Peyer's patch (tissue), 4 donors: ENCODE measurements around the gene POMGNT2.

Experiments
- POLR2A ChIP-seq, 2 donors: fragments of 450-650 bp; IDR thresholded peaks; one replicate each; pipeline ENCODE4 v1.5.1; 2017; ENCODE audit warnings: antibody characterized with exemption in 2 of 2, mild to moderate bottlenecking in 2 of 2, moderate library complexity in 2 of 2
- TF ChIP-seq, protein P1 (sequence below), 6 experiments: fragments of 450-650 bp in 4 of 6; fragments of 200-600 bp in 2 of 6; sonication (generic) in 1 of 6; IDR thresholded peaks; one replicate each; pipeline ENCODE4 v1.5.1; 2017 to 2019; ENCODE audit warnings: antibody characterized with exemption in 6 of 6, mild to moderate bottlenecking in 3 of 6, moderate library complexity in 1 of 6

DNA sequence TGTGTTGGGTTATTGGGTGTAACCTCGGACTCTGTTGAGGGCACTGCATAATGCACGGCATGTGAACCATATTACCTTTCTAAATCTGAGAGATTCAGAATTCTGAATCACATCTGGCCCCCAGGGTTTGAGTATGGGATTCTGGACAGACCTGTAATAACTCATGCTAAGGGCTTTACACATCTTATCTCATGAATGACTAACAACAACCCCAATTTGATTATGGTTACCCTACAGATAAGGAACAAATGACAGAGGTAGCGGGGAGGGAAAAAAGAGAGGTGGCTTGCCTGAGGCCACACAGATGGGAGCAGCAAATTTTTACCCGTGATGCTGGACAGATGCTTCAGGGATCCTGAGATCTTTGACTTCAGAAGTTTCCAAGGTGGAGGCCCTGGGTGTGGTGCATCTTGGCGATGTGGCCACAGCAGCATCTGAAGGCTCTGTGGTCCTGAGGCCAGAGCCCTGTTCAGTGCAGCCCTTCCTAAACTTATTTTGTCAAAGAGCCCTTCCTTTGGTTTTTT is 43.8 kb downstream of the POMGNT2 start:
- TF ChIP-seq, protein P1, sequence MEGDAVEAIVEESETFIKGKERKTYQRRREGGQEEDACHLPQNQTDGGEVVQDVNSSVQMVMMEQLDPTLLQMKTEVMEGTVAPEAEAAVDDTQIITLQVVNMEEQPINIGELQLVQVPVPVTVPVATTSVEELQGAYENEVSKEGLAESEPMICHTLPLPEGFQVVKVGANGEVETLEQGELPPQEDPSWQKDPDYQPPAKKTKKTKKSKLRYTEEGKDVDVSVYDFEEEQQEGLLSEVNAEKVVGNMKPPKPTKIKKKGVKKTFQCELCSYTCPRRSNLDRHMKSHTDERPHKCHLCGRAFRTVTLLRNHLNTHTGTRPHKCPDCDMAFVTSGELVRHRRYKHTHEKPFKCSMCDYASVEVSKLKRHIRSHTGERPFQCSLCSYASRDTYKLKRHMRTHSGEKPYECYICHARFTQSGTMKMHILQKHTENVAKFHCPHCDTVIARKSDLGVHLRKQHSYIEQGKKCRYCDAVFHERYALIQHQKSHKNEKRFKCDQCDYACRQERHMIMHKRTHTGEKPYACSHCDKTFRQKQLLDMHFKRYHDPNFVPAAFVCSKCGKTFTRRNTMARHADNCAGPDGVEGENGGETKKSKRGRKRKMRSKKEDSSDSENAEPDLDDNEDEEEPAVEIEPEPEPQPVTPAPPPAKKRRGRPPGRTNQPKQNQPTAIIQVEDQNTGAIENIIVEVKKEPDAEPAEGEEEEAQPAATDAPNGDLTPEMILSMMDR (IDR thresholded peaks at IDR 0.05): no peak
- no peak for TF ChIP-seq POLR2A (IDR thresholded peaks at IDR 0.05)
